GM19455 (cell line): ENCODE results near the gene ANK2.

ENCODE experiments used
- ATAC-seq: cut with Tn5 transposase; IDR thresholded peaks from one replicate; pipeline ENCODE4 v1.9.1; 2021; ENCODE audit not compliant: unreplicated experiment

The ANK2 gene

DNA sequence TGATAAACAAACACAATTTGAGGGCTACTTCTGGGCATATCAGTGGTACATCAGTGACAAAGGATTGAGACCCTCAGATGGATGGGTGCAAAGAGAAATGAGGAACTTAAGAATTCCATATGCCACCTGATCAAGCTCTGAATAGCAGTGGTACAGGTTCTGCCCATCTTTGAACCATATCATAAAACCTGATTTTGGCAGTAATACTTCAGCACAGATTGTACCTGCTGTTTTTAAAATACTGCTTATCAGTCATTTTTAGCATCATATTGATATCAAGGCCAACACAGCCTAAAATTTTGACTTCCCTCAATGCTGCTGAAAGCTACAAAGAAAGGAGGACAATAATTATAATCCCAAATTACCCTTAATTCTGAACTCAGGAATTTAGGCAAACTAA lies 41.5 kb downstream of the ANK2 start:
- ATAC-seq: no peak

DNA sequence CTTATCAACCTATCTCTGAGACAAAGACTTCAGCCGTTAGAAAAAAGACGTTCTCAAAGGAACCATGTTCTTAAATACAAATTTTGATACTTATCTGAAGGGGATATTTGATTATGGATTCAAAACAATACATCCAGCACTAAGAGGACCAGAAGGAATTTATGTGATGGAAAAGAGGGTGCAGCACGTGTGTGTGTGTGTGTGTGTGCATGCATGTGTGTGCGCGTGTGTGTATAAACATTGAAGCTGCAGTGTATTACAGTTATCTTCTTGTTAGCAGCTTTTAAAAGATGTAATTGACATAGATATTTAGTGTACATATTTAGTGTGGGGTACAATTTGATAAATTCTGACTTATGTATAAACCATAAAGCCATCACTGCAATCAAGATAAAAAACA lies 44.9 kb downstream of the ANK2 start:
- ATAC-seq: no peak

DNA sequence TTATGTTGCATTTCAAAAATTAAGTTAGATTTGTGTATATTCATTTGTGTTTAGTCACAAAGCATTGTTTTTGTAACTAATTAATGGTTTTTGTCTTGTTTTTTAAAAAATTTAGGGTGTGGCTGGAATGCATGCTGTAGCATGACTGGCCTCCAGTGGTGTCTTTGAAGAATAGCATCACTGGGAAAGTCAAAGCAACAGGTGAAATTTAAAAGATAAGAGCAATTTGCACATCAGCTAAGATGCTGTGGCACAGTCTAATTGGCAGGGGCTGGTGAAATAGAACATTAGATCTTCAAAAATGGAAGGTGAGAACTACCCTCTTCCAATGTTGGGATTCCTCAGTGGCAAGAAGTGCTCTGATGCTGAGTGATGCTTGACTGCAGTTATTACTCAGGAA lies 45.3 kb downstream of the ANK2 start:
- no peak for ATAC-seq

DNA sequence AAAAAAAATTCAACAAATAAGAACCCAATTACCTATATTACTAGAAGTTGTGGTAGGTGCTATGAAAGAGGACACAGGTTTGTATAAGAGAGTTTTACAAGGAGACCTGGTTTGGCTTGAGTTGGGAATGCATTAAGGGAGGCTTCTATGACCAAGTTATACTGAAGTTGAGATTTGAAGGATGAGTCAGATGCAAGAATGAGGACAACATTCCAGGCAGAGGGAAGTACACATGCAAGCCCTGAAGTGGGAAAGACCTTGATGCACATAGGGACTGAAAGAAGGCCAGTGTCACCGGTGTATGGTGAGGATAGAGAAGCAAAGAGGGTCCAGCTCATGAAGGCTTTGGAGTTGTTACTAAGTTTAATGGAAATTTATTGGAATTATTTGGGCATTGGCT lies 52.2 kb downstream of the ANK2 start:
- ATAC-seq: no peak

DNA sequence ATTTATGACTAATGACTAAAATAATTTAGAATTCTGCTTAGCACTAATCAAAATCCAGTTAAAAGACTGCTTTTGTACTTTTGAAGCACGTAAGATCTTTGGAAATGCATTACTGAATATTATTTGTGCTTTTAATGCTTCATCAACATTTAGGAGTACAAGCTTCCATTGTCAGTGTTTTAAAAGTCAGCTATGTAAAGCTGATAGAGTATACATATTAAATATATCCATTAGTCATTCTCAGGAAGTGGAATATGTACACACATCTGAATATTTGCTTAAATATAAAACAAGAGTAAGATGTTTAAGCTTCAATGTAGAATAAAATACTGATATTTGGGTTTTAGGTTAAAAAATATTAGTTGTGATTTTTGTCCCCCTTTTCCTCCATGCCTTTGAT lies 54.1 kb downstream of the ANK2 start:
- no peak for ATAC-seq

DNA sequence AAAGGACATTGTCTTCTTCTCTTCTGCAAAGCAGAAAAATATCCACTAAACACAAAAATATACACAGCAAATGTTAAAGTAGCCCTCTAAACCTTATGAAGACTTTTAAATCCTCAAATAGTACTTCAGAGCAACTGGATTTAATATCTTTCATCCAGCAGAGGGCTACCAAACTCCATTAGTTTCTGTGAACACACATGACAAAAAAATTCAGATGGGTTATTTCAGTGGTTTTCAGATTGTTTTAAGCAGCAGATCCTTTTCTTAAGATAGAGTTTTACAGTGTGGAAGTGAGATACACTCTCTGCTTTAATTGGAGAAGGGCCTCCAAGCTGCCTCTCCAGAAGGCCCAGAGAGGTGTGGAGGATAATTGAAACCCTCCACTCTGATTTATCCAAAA lies 56.7 kb downstream of the ANK2 start:
- no peak for ATAC-seq

DNA sequence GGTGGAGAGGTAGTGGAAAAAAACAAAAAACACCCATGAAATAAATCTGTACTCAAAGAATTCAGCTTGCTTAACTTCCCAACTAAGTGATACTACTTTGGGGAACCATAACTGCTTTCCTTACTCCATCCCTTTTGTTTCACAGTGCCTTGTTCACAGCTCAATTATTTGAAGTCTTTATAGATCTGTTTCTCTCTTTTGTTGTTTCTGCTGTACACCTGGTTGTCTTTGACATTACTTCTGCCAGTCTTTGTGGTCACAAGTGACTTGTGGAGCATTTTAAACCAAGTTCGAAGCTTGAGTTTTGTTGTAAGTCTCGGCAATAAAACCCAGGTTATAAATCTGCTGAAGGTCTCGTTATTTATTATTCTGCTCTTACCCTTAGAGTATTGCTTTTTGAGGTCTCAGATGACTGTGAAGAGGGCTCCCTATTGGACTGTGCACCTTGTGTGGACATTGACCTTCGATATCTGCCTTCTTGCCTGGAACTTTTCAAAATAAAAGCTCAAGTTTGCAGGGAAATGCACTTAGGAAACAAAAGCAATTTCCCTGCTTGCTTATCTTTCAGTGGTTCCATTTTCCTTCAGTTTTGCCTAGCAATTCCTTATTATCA lies 59.8 kb downstream of the ANK2 start:
- no peak for ATAC-seq

DNA sequence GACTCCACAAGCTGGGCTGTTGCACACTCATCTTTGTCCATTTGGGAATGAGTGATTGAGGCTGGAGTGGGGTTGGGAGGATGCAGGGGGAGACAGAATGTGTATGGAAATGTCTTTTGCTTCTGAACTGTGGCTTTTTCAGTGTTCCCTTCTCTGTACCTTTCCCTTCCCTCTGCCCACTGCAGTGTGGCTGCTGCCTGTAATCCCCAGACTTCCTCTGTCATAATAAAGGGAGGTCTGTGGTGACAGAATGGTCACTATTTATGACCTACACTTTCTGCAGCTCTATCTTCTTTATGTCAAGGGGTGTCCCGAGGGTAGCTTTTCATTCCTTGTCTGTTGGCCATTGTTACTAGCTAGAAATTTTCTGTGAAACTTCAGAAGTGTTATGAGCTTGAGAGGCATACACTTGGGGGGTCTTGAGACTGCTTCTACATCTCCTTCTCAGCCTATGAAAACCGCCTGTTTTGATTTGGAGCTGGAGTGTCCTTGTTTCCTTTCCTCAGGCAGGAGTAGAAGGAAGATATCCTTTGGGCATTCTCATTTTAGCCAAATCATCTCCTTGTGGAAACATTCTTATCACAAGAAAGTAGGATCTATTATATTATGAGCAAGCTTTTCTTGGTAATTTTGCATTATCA lies 63.0 kb downstream of the ANK2 start:
- ATAC-seq: no peak

DNA sequence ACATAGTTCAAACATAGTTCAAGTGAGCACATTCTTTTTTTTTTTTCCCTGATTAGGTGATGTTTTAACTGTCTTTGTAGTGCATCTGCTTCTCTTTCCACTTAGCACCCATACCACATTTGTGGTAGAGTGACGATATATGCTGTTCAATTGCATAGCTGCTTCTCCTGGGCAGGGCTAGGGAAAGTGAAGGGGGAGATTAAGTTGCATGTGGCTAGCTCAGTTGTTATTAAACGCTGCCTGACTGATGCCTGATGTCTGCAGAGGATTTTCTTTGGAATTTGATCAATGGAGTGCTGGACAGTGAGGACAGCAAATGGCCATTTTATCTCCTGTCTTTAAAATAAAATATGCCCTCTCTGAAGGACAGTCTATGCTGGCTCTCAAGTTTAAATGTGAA lies 63.7 kb downstream of the ANK2 start:
- ATAC-seq: no peak

DNA sequence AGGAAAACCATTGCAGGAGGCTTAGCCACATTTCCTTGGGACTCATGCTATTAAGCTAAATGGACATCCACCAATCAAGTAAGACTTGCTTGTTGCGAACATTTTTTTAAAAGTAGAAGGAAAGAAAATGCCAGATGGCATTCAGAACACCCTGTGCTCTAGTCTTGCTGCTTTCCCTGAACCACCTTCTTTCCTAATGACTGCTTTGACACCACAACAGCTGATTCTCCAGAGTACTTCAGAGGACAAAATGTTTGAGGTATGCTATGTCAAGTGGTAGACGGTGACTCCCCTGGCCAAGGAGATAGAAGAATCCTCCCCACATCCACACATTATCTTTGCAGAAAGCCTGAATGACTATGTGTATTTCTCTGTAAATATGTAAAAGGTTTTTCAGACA lies 65.4 kb downstream of the ANK2 start:
- no peak for ATAC-seq

DNA sequence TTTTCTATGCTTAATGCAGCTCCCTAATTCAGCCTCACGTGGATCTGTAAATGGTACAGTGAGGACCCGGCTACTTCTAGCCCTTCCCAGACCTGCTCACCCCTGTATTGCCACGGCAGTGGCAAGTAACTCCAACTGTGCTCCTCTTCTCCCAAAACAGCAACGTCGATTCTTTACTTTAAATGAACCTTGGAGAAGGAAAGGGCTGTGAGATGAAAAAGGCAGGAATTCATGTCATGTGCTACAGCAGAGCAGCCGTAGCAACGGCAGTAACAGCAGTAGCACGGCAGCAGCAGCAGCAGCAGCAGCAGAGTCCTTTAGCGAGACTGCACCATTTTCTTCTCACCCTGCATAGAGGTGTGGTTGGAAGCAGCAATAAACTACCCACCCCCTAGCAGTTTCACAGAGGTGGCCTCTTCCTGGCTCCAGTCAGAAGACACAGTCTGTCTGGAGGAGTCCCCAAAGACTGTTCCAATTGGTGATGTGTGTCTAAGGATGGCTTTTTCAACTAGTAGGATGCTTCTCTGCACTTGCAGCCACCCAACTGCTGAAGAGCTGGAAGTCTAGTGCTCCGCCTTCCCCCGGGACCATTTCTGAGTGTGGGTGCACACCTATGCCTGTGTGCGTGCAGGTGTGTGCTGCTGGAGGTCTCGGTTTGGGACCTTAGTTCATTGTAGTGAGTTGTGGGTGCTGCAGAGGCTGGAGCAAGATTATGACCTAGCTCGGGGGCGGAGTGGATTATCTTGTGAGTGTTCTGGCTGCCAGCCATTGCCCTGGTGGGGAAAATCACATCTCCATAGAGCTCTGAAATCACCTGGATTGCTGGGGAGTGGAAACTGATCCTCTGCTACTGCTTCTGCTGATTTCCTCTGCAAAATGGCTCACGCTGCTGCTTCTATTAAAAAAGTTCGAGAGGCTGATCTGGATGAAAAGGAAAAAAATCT lies 67.2 kb downstream of the ANK2 start:
- no peak for ATAC-seq

DNA sequence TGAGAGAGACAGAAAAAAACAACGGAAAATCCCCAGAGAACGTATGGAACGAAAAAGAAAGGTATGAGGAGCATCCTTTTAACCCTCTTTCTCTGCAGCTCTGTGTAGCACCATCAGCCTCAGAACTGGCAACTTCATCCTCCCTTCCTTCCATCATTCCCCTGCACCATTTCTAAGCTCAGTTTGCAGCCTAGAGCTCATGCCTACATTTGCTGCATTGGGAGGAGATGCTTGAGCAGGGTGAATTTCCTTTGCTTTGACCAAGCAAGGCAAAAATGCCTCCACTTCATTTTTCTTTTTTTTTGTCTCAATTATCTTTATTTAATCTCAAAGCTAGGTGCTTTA lies 67.9 kb downstream of the ANK2 start:
- ATAC-seq: no peak

DNA sequence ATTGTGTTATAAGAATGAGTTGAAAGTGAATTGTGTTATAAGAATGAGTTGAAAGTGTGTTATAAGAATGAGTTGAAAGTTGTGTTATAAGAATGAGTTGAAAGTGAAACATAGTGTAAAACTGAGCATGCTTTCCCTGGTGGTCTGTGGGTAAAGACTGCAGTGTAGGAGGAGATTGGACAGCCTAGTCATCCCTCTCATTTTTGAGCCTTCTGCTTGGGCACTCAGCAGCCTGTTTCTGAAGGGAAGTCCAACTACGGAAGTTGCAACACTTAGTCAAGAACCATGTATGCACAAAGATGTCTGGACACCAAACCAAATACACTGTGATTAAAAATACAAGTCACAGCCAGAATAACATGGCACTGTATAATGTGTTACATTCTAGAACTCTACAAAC lies 72.6 kb downstream of the ANK2 start:
- peak; percentile 83 for ATAC-seq

DNA sequence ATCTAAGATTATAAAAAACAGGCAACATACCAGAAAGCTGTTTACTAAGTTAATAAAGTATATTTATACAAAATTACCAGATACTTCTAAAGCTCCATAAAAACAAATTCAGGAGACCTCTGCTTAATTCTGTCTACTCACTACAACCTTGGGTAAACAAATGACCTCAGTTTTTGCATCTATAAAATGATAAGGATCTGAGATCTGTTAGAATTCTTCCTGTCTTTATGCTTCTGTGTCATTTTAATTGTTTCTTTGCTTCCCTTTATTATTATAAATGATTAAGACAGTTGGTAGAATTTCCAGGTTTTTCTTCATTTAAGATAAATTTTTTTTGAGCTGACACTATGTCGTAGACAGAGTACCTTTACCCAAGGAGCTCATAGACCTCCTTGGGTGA lies 76.0 kb downstream of the ANK2 start:
- no peak for ATAC-seq

DNA sequence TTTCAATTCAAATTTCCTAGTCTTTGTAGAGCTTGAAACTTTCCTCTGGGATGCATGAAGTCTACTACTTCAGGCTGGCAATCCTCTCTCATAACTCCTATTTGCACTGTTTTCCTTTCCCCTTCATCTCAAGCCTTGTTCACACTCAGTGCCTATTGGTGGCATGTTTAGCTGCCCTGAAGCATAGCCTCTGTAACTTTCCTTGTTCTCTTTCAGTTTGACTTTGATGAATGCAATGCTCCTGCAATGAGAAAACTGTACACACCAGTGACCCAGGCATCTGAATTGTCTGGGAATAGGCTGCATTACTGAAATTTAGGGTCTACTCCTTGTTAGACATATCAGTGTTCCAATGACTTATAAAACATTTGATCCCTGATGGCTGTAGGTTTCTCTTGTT lies 81.7 kb downstream of the ANK2 start:
- ATAC-seq: no peak

DNA sequence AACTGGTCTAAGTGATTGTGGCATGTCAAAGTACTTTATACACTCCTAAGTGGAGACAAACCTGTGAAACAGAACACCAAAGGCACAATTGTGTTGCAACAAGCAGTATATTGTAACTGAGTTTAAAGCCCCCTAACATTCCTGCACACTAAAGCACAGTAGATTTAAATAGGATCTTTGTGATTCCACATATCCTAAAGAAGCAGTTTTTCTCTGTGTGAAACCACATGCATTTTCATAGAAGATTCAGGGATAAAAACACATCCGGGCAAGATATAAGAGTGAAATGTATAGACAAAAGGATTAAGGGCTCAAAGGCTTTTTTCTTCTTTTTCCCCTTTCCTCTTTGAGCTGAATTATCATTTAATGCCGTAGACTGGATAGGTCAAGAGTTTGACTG lies 82.2 kb downstream of the ANK2 start:
- ATAC-seq: no peak

DNA sequence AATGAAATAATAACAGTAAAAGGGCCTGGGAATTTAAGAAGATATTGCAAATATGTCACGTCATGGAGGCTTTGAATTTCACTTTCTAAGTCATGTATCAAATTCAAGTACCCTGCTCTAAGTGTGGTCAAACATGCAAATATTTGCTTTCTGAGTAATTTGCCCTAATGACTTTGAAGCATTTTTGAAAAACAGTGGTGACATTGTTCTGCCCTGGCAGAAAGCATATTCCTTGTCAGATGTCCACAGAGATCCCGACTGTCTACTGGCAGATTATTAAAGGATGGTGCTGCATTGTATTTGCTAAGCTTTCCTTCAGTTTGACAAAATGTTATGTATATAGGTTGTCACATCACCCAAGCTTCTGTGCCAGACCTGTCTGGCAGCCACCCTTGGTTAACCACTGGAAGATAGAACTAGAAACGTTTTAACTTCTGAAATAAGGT lies 92.5 kb downstream of the ANK2 start:
- ATAC-seq: no peak

DNA sequence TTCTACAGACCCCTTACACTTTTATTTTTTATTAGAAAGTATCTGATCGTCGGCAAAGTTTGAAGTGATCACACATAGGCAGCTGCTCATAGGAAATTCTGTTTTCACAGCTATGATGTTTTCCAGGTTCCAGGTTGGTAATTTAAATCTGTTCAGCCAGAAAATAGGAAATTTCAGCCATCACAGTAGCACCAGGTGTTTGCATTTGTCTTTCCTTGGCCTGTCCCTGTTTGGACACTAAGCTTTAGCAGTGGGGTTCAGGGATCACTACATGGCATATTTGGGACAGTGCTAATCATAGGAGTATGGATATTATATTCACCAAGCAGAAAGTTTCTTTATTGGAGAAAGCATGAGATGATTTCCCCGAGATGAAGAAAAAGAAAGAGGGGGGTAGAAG lies 92.9 kb downstream of the ANK2 start:
- no peak for ATAC-seq

DNA sequence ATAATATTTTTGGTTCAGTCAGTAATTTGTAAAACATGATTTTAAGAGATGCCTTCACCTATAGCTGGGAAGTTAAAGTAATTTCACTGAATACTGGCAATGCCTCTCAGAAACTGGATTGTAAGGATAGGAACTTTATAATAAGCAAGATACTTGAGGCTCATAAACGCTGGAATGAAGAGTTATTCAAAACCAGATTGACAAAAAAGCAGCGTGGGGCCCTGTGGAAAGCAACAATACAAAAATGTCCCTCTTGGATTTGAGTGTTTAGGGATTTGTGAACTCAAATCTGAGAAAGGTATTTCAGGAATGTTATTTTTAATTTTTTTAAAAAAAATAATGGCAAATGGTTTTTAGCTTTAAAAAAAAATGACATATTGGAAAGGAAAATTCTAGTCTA lies 94.6 kb downstream of the ANK2 start:
- no peak for ATAC-seq

DNA sequence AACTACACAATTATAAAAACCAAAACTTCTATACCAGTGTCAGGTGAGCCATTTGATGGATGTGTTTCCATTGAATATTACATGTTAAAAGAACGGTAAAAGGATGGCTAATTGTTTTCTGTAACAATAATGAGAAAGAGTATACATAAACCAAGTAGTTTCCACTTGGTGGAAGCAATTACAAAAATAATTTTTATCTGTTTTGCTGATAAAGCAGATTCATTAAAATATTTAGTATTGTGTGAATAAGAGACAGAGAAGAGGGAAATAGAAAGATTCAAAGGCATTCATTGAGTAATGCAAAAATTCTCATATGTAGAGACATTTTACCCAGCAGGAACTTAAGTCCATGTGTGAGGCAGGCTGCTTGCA lies 95.7 kb downstream of the ANK2 start:
- ATAC-seq: no peak

DNA sequence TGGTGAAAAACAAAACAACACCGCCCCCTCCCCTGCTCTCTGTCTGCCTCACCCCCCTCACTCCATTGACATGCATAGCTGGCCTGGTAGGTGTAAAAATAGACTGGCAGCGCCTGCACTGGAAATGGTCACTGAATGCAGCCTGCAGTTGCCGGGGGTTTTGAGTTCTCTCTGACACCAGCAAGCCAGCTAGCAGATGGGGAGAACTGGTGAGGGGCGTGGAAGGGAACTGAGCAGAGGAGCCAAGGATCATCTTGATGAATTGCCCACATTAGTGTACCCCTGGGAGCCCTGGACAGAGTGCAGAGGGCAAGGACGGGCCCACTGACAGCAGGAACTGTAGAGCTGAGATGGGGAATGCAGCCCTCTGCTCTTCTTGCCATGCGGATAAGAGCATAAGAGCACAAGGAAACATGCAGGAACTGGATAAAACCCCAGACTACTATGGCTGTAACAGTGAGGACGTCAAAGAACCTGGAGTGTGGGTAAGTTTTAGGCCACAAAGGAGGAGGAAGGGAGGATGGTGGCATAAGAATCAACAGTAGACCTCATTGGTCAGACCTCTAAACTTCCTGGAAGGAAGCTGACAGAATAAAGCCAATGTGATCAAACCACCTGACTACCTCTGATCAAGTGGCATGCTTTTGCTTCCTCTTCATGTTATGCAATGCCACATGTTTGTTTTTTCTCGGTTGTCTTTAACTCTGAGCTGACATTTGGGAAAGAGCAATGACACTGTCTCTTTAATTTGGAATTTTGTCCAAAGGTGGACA lies 96.3 kb downstream of the ANK2 start:
- no peak for ATAC-seq
